ENCODE measurements around the gene RAB31.

RAB31 gene

GRCh38 chr18:9887992-9888391 lies 179.9 kb downstream of the RAB31 start:
- Histone ChIP-seq H3K4me3 (ENCODE audit: low read depth, low read length) (no peak overlapping the region), H3K4me1 (ENCODE audit: control insufficient read depth, insufficient read depth, low read length) (no peaks in the 10 kb centered on the region), H3K36me3 (ENCODE audit: control insufficient read depth in 2 of 2, insufficient read depth in 1 of 2, low read length in 2 of 2) (no peaks in the 10 kb centered on the region), H3K27ac (ENCODE audit: extremely low read depth, low read depth, low read length) (no peak overlapping the region), H3K9me3 (ENCODE audit: control insufficient read depth, insufficient read depth, low read depth, low read length) (no peaks in the 10 kb centered on the region)
- ChIA-PET CTCF (interaction anchor here (0.6 kb wide), 1 partner anchor 10 kb away, joined by 3 read pairs; no protein-coding TSS in a partner anchor), POLR2A (no interaction called here)
- TF ChIP-seq, protein P1, sequence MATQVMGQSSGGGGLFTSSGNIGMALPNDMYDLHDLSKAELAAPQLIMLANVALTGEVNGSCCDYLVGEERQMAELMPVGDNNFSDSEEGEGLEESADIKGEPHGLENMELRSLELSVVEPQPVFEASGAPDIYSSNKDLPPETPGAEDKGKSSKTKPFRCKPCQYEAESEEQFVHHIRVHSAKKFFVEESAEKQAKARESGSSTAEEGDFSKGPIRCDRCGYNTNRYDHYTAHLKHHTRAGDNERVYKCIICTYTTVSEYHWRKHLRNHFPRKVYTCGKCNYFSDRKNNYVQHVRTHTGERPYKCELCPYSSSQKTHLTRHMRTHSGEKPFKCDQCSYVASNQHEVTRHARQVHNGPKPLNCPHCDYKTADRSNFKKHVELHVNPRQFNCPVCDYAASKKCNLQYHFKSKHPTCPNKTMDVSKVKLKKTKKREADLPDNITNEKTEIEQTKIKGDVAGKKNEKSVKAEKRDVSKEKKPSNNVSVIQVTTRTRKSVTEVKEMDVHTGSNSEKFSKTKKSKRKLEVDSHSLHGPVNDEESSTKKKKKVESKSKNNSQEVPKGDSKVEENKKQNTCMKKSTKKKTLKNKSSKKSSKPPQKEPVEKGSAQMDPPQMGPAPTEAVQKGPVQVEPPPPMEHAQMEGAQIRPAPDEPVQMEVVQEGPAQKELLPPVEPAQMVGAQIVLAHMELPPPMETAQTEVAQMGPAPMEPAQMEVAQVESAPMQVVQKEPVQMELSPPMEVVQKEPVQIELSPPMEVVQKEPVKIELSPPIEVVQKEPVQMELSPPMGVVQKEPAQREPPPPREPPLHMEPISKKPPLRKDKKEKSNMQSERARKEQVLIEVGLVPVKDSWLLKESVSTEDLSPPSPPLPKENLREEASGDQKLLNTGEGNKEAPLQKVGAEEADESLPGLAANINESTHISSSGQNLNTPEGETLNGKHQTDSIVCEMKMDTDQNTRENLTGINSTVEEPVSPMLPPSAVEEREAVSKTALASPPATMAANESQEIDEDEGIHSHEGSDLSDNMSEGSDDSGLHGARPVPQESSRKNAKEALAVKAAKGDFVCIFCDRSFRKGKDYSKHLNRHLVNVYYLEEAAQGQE (tag by site-specific recombination; IDR thresholded peaks at IDR 0.05): no peak
- TF ChIP-seq ZNF274 (IDR thresholded peaks at IDR 0.05; ENCODE audit: low read length): no peak
- no peak for TF ChIP-seq ZNF274 (tag by site-specific recombination; IDR thresholded peaks at IDR 0.05; ENCODE audit: borderline replicate concordance)
- TF ChIP-seq ZNF2 (tag by site-specific recombination; IDR thresholded peaks at IDR 0.05): no peak
- TF ChIP-seq ZEB2 (tag by site-specific recombination; IDR thresholded peaks at IDR 0.05): no peak
- TF ChIP-seq ZNF280C (tag by site-specific recombination; IDR thresholded peaks at IDR 0.05): no peak
- TF ChIP-seq HOXC10 (CRISPR knock-in tag; IDR thresholded peaks at IDR 0.05): no peak
- no peak for TF ChIP-seq ZNF670 (tag by site-specific recombination; IDR thresholded peaks at IDR 0.05; ENCODE audit: low read depth)
- no peak for TF ChIP-seq ZBTB10 (tag by site-specific recombination; IDR thresholded peaks at IDR 0.05)
- no peak for TF ChIP-seq ZNF174 (tag by site-specific recombination; IDR thresholded peaks at IDR 0.05)
- no peak for TF ChIP-seq ZNF416 (tag by site-specific recombination; IDR thresholded peaks at IDR 0.05)

DNA sequence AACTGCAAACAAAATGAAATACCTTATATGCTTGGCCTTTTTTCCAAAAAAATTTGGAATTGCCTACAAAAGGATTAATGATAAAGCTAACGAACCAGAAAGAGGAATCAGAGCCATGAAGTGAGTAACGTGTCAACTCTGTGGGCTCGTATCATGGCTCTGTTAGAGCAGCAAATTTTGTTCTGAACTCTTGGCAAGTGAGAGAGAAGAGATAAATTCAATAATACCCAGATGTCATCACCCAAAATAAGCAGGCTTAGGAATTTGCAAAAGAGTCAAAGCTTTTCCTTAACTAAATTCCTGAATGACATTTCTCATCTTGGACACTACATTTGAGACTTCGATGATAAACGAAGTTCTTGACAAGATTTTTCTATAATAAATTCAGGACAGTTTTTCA lies 182.1 kb downstream of the RAB31 start:
- H3K4me1 ChIP-seq (ENCODE audit: control insufficient read depth, insufficient read depth, low read length): no peaks in the 10 kb centered on the region
- no peak overlapping the region for H3K4me3 ChIP-seq (ENCODE audit: low read depth, low read length)
- no peaks in the 10 kb centered on the region; a peak in 1 of 3 replicates for H3K36me3 ChIP-seq (ENCODE audit: control insufficient read depth in 2 of 2, insufficient read depth in 1 of 2, low read length in 2 of 2)
- H3K27ac ChIP-seq (ENCODE audit: extremely low read depth, low read depth, low read length): no peak overlapping the region
- TF ChIP-seq ZNF133 (tag by site-specific recombination; IDR thresholded peaks at IDR 0.05) (no peak), ZNF585B (tag by site-specific recombination; IDR thresholded peaks at IDR 0.05) (no peak), ZNF768 (tag by site-specific recombination; IDR thresholded peaks at IDR 0.05) (no peak), ZNF155 (tag by site-specific recombination; IDR thresholded peaks at IDR 0.05) (no peak), RBAK (tag by site-specific recombination; IDR thresholded peaks at IDR 0.05) (no peak), ZNF362 (tag by site-specific recombination; IDR thresholded peaks at IDR 0.05) (no peak), ZNF776 (tag by site-specific recombination; IDR thresholded peaks at IDR 0.05; ENCODE audit: borderline replicate concordance) (no peak), ZNF175 (tag by site-specific recombination; IDR thresholded peaks at IDR 0.05) (no peak), PATZ1 (tag by site-specific recombination; IDR thresholded peaks at IDR 0.05) (no peak)
- H3K9me3 ChIP-seq (ENCODE audit: control insufficient read depth, insufficient read depth, low read depth, low read length): no peaks in the 10 kb centered on the region
- POLR2A ChIA-PET: no interaction called here
- CTCF ChIA-PET: interaction anchor here (0.6 to 0.8 kb wide), 2 partner anchors 13 to 25 kb away, joined by 3 read pairs; no protein-coding TSS in a partner anchor
